Endothelial cell of umbilical vein (primary cell): ENCODE data around the gene GIPC3. TPM values are rescaled to one million over a fixed set of nuclear protein-coding genes. Genes with fewer than 3 reads are reported as not detected.

Experiments used
- BruUV-seq: library from RNA; stranded (reverse); fragments of 400-500 nt; replicated peaks from 2 replicates; lab custom pipeline; 2021; lab: Mats Ljungman, UMichigan
- CTCF ChIA-PET: fragments of 300-600, 350-600 bp; sonication (Branson Sonifier 250); formaldehyde crosslinking; loops from one replicate; lab custom pipeline; 2021; ENCODE audit warnings: antibody characterized with exemption, inconsistent platforms; lab: Charles Lee
- POLR2A ChIA-PET: fragments of 300-600, 350-600 bp; sonication (Branson Sonifier 250); formaldehyde crosslinking; loops from one replicate; lab custom pipeline; 2021; ENCODE audit warnings: antibody characterized with exemption, inconsistent platforms; lab: Charles Lee
- DNase-seq: peaks from one replicate; pipeline ENCODE4 v3.0.0-alpha.2; 2011; ENCODE audit warnings: low read depth, low spot score
- FAIRE-seq: peaks from 2 replicates; lab custom pipeline; 2011; peaks lifted over from hg19 to GRCh38; lab: Jason Lieb, UNC
- H2AFZ ChIP-seq: 2 replicates; pipeline ENCODE4 v1.6.0; 2012; ENCODE audit warnings: low read depth, low read length, control low read depth, inconsistent platforms
- H3K27ac ChIP-seq: 2 replicates; pipeline ENCODE4 v1.5.1; 2011; ENCODE audit warnings: low read depth, mild to moderate bottlenecking, control low read depth, low read length, moderate library complexity; ENCODE audit not compliant: insufficient read depth
- H3K27me3 ChIP-seq, 2 experiments: 2 replicates each; pipeline versions ENCODE4 v1.6.0 to v1.6.1; 2011; ENCODE audit warnings: low read length in 2 of 2, mixed read lengths in 1 of 2; ENCODE audit not compliant: control insufficient read depth in 2 of 2, insufficient read depth in 2 of 2
- H3K36me3 ChIP-seq, 2 experiments: 2 replicates in 1 of 2; 3 replicates in 1 of 2; pipeline ENCODE4 v1.5.1; 2011; ENCODE audit warnings: low read length in 2 of 2, mild to moderate bottlenecking in 1 of 2, moderate library complexity in 1 of 2; ENCODE audit not compliant: control insufficient read depth in 2 of 2, insufficient read depth in 2 of 2; ENCODE audit errors: extremely low read depth in 1 of 2
- H3K4me1 ChIP-seq: 3 replicates; pipeline ENCODE4 v1.5.1; 2011; ENCODE audit warnings: mild to moderate bottlenecking, low read length; ENCODE audit not compliant: control insufficient read depth, insufficient read depth; ENCODE audit errors: extremely low read depth
- H3K4me2 ChIP-seq: 2 replicates; pipeline ENCODE4 v1.6.1; 2011; ENCODE audit warnings: low read length, control low read depth, mixed read lengths; ENCODE audit not compliant: insufficient read depth
- H3K4me3 ChIP-seq, 3 experiments: fragments of 200-600 bp in 1 of 3; sonication (generic), shearing (Covaris generic) in 1 of 3; replicated peaks in 1 of 3; 2 replicates each; pipeline ENCODE4 v1.5.1; 2011 to 2016; ENCODE audit warnings: control low read depth in 3 of 3, low read length in 3 of 3, mild to moderate bottlenecking in 2 of 3, inconsistent platforms in 1 of 3, low read depth in 1 of 3, moderate library complexity in 1 of 3; ENCODE audit not compliant: insufficient read depth in 1 of 3
- H3K79me2 ChIP-seq: 2 replicates; pipeline ENCODE4 v1.6.0; 2012; ENCODE audit warnings: low read length, inconsistent platforms; ENCODE audit not compliant: control insufficient read depth, insufficient read depth
- H3K9ac ChIP-seq: replicated peaks from 2 replicates; pipeline ENCODE3; 2011; ENCODE audit warnings: low read length, control low read depth; ENCODE audit not compliant: insufficient read depth; ENCODE audit errors: extremely low read depth
- H3K9me1 ChIP-seq: replicated peaks from 3 replicates; pipeline ENCODE4 v1.6.0; 2011; ENCODE audit warnings: mild to moderate bottlenecking, low read length; ENCODE audit not compliant: control insufficient read depth, insufficient read depth; ENCODE audit errors: extremely low read depth
- H3K9me3 ChIP-seq: replicated peaks from 2 replicates; pipeline ENCODE4 v1.5.1; 2012; ENCODE audit warnings: low read length, inconsistent platforms; ENCODE audit not compliant: control insufficient read depth, insufficient read depth
- H4K20me1 ChIP-seq: replicated peaks from 2 replicates; pipeline ENCODE3; 2011; ENCODE audit warnings: mild to moderate bottlenecking, low read length; ENCODE audit not compliant: control insufficient read depth, insufficient read depth; ENCODE audit errors: extremely low read depth
- CTCF ChIP-seq, 2 donors: IDR thresholded peaks; 1 replicate in 1 of 2; 2 replicates in 1 of 2; pipeline ENCODE4 v1.5.1; 2011; ENCODE audit warnings: low read length in 2 of 2, mild to moderate bottlenecking in 2 of 2, moderate library complexity in 2 of 2, control low read depth in 1 of 2, inconsistent platforms in 1 of 2, low read depth in 1 of 2; ENCODE audit not compliant: insufficient read depth in 1 of 2; ENCODE audit errors: extremely low read depth in 1 of 2
- EZH2 ChIP-seq: IDR thresholded peaks from 2 replicates; pipeline ENCODE4 v1.6.1; 2012; ENCODE audit warnings: borderline replicate concordance, low read depth, mild to moderate bottlenecking, moderate library complexity, low read length, inconsistent platforms; ENCODE audit not compliant: severe bottlenecking
- FOS ChIP-seq: IDR thresholded peaks from 2 replicates; pipeline ENCODE4 v1.6.1; 2011; ENCODE audit warnings: mild to moderate bottlenecking, low read length, moderate library complexity, borderline replicate concordance; ENCODE audit not compliant: insufficient read depth
- GATA2 ChIP-seq: IDR thresholded peaks from 2 replicates; pipeline ENCODE4 v1.7.0; 2011; ENCODE audit warnings: low read depth, mild to moderate bottlenecking, moderate library complexity, mixed read lengths, low read length; ENCODE audit not compliant: insufficient read length, insufficient read depth
- JUN ChIP-seq: IDR thresholded peaks from 2 replicates; pipeline ENCODE4 v1.6.1; 2011; ENCODE audit warnings: borderline replicate concordance, low read depth; ENCODE audit not compliant: insufficient read length, insufficient read depth
- MAX ChIP-seq: IDR thresholded peaks from 2 replicates; pipeline ENCODE4 v1.6.1; 2011; ENCODE audit not compliant: insufficient read depth, insufficient read length
- MYC ChIP-seq: IDR thresholded peaks from one replicate; pipeline ENCODE4 v1.6.1; 2011; ENCODE audit warnings: mild to moderate bottlenecking, low read depth, low read length
- POLR2A ChIP-seq: IDR thresholded peaks from 2 replicates; pipeline ENCODE4 v1.6.1; 2012; ENCODE audit warnings: low read depth, mild to moderate bottlenecking, control low read depth, low read length
- POLR2AphosphoS5 ChIP-seq: IDR thresholded peaks from 2 replicates; pipeline ENCODE4 v1.6.1; 2012; ENCODE audit warnings: low read depth, mild to moderate bottlenecking, control low read depth, low read length, moderate library complexity; ENCODE audit not compliant: insufficient read depth
- dilution Hi-C: fragments of 300-500 bp; cut with MboI; formaldehyde crosslinking; loops from one replicate; pipeline ENCODE4 v1.15.0; 2019; ENCODE audit warnings: low sequenced_read_pairs; ENCODE audit not compliant: extremely low pct_ligation_motif_present
- intact Hi-C: fragments of 100-400 bp; cut with micrococcal nuclease; formaldehyde crosslinking; loops from one replicate; pipeline ENCODE4 v1.10.0; 2022
- polyA plus RNA-seq, 4 experiments: library from polyadenylated mRNA; depleted of rRNA in 3 of 4; stranded (reverse) in 3 of 4; unstranded in 1 of 4; fragments of >200 nt; gene quantifications; 2 replicates each; pipeline versions ENCODE4 v1.2.1 to v1.2.3, GENCODE V29; 2011 to 2012; ENCODE audit warnings: missing spikeins in 1 of 4
- total RNA-seq: library from RNA; stranded (reverse); gene quantifications from 2 replicates; pipeline ENCODE4 v1.2.3, GENCODE V29; 2021

The GIPC3 gene
- total and polyA plus RNA-seq, 2 donors (not counting 3 experiments of a cell fraction or from before 2014, with no cell fraction given): 2.2 to 6.6 TPM

- Histone ChIP-seq H3K4me1 (no peaks in the 10 kb centered on the region), H3K4me3 (no peak overlapping the region), H2AFZ (no peak overlapping the region), H3K27ac (no peak overlapping the region), H3K9ac (no peak overlapping the region), H3K4me2 (no peak overlapping the region), H4K20me1 (no peaks in the 10 kb centered on the region), H3K9me1 (no peaks in the 10 kb centered on the region), H3K36me3 (peaks cover 0 to 26% of the 10 kb centered on the region in 2 experiments), H3K9me3 (no peaks in the 10 kb centered on the region), H3K27me3 (no peaks in the 10 kb centered on the region), H3K79me2 (no peaks in the 10 kb centered on the region)
- ChIA-PET POLR2A (no interaction called here), CTCF (interaction anchor here (1.3 to 1.5 kb wide), 2 partner anchors 9 to 11 kb away, joined by 3 to 4 read pairs; no protein-coding TSS in a partner anchor)
- no TSS peak for BruUV-seq
- intact Hi-C loops: no loop called here
- FAIRE-seq (no peak), DNase-seq (no peak)
- no peak for TF ChIP-seq CTCF (IDR thresholded peaks at IDR 0.05; ENCODE audit: extremely low read depth in 1 of 2, insufficient read depth in 1 of 2, low read depth in 1 of 2, low read length in 2 of 2)
- no peak for TF ChIP-seq POLR2AphosphoS5
- TF ChIP-seq POLR2A: no peak
- dilution Hi-C loops: no loop called here
These were observed 47.6 kb upstream of the GIPC3 start for GRCh38 chr19:3537438-3538240.

GRCh38 chr19:3538258-3538929 lies 46.9 kb upstream of the GIPC3 start:
- dilution Hi-C loops (no loop called here), intact Hi-C loops (no loop called here)
- Histone ChIP-seq H3K4me2 (no peak overlapping the region), H4K20me1 (no peaks in the 10 kb centered on the region), H3K36me3 (peaks cover 0 to 19% of the 10 kb centered on the region in 2 experiments), H3K27ac (no peak overlapping the region), H2AFZ (no peak overlapping the region), H3K4me3 (no peak overlapping the region), H3K79me2 (no peaks in the 10 kb centered on the region), H3K27me3 (no peaks in the 10 kb centered on the region), H3K9me1 (no peaks in the 10 kb centered on the region), H3K9ac (no peak overlapping the region), H3K4me1 (no peaks in the 10 kb centered on the region), H3K9me3 (no peaks in the 10 kb centered on the region)
- no TSS peak for BruUV-seq
- ChIA-PET POLR2A (no interaction called here), CTCF (interaction anchor here (0.7 to 1.5 kb wide), 3 partner anchors 9 to 234 kb away, joined by 3 read pairs; no protein-coding TSS in a partner anchor)
- no peak for TF ChIP-seq GATA2
- TF ChIP-seq POLR2A: no peak
- no peak for TF ChIP-seq POLR2AphosphoS5
- no peak for TF ChIP-seq EZH2
- no peak for TF ChIP-seq FOS
- no peak for TF ChIP-seq CTCF (IDR thresholded peaks at IDR 0.05; ENCODE audit: extremely low read depth in 1 of 2, insufficient read depth in 1 of 2, low read depth in 1 of 2, low read length in 2 of 2)
- no peak for TF ChIP-seq JUN
- no peak for TF ChIP-seq MAX
- no peak for TF ChIP-seq MYC
- DNase-seq (no peak), FAIRE-seq (no peak)
